ENCODE data around the gene ARHGDIB. TPM values are rescaled to one million over a fixed set of nuclear protein-coding genes. Genes with fewer than 3 reads are reported as not detected.

The ARHGDIB gene
- total RNA-seq, 6 experiments from 2014 or later: 0.76 to 4.8 (median 3.0) TPM

- no peaks in the 10 kb centered on the region for H3K9me3 Mint-ChIP-seq
- H3K4me3 Mint-ChIP-seq: peak overlapping the region; percentile 12; the same call in 1 of the 2 replicates
- no peak for DNase-seq
- peaks cover 5% of the 10 kb centered on the region for H3K27me3 Mint-ChIP-seq (ENCODE audit: insufficient read depth)
- H3K36me3 Mint-ChIP-seq (ENCODE audit: low read depth): no peaks in the 10 kb centered on the region
- peaks cover 14% of the 10 kb centered on the region for H3K4me1 Mint-ChIP-seq (ENCODE audit: low read depth)
- H3K27ac Mint-ChIP-seq: peak overlapping the region; percentile 0; the same call in 1 of the 2 replicates
- no peak for TF ChIP-seq CTCF (IDR thresholded peaks at IDR 0.05)
Observed at GRCh38 chr12:14960548-14961465, 594 bp downstream of the ARHGDIB start.

- Mint-ChIP-seq H3K4me1 (ENCODE audit: low read depth) (peaks cover 14% of the 10 kb centered on the region), H3K27ac (no peak overlapping the region), H3K9me3 (no peaks in the 10 kb centered on the region), H3K36me3 (ENCODE audit: low read depth) (no peaks in the 10 kb centered on the region), H3K27me3 (ENCODE audit: insufficient read depth) (peaks cover 5% of the 10 kb centered on the region), H3K4me3 (no peak overlapping the region)
- no peak for DNase-seq
- no peak for TF ChIP-seq CTCF (IDR thresholded peaks at IDR 0.05)
Observed at GRCh38 chr12:14959916-14960496, 1.4 kb downstream of the ARHGDIB start.

GRCh38 chr12:14959463-14959862 lies 1.9 kb downstream of the ARHGDIB start:
- H3K27ac Mint-ChIP-seq: no peak overlapping the region
- H3K4me3 Mint-ChIP-seq: no peak overlapping the region
- H3K4me1 Mint-ChIP-seq (ENCODE audit: low read depth): peaks cover 14% of the 10 kb centered on the region
- DNase-seq: no peak
- no peak for TF ChIP-seq CTCF (IDR thresholded peaks at IDR 0.05)
- H3K9me3 Mint-ChIP-seq: no peaks in the 10 kb centered on the region
- H3K36me3 Mint-ChIP-seq (ENCODE audit: low read depth): no peaks in the 10 kb centered on the region
- peaks cover 5% of the 10 kb centered on the region for H3K27me3 Mint-ChIP-seq (ENCODE audit: insufficient read depth)

- H3K27ac Mint-ChIP-seq: no peak overlapping the region
- no peak for TF ChIP-seq CTCF (IDR thresholded peaks at IDR 0.05)
- no peak for DNase-seq
- H3K9me3 Mint-ChIP-seq: no peaks in the 10 kb centered on the region
- no peak overlapping the region for H3K4me3 Mint-ChIP-seq
- no peaks in the 10 kb centered on the region for H3K36me3 Mint-ChIP-seq (ENCODE audit: low read depth)
- H3K4me1 Mint-ChIP-seq (ENCODE audit: low read depth): peaks cover 14% of the 10 kb centered on the region
- peaks cover 5% of the 10 kb centered on the region for H3K27me3 Mint-ChIP-seq (ENCODE audit: insufficient read depth)
Observed at GRCh38 chr12:14959126-14959440, 2.3 kb downstream of the ARHGDIB start.

- no peak for TF ChIP-seq CTCF (IDR thresholded peaks at IDR 0.05)
- H3K27me3 Mint-ChIP-seq (ENCODE audit: insufficient read depth): peaks cover 5% of the 10 kb centered on the region
- no peak overlapping the region for H3K27ac Mint-ChIP-seq
- H3K36me3 Mint-ChIP-seq (ENCODE audit: low read depth): no peaks in the 10 kb centered on the region
- no peak for DNase-seq
- no peaks in the 10 kb centered on the region for H3K9me3 Mint-ChIP-seq
- no peak overlapping the region for H3K4me3 Mint-ChIP-seq
- peaks cover 14% of the 10 kb centered on the region for H3K4me1 Mint-ChIP-seq (ENCODE audit: low read depth)
Observed at GRCh38 chr12:14958361-14959125, 2.9 kb downstream of the ARHGDIB start.
